Measurements from ENCODE around the gene NTM.

DNA sequence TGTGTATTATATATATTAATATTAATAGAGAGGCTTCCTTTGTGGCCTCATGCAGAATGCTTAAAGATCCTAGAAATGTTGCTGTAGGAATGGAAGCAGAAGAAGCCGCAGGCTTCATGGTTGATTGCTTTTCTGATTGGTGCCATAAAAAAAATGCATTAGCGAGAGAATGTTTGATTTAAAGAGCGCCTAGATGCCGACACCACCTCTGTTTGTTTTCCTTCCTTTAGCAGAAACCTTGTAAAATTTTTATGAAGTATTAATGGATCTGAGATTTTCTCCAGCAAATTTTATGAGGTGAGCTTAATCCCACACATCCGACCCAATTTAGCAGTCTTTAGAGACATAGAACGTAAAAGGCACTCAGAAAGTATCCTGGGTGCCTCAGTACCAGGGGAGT lies 587.5 kb downstream of the NTM start:
- TF ChIP-seq, protein P1, sequence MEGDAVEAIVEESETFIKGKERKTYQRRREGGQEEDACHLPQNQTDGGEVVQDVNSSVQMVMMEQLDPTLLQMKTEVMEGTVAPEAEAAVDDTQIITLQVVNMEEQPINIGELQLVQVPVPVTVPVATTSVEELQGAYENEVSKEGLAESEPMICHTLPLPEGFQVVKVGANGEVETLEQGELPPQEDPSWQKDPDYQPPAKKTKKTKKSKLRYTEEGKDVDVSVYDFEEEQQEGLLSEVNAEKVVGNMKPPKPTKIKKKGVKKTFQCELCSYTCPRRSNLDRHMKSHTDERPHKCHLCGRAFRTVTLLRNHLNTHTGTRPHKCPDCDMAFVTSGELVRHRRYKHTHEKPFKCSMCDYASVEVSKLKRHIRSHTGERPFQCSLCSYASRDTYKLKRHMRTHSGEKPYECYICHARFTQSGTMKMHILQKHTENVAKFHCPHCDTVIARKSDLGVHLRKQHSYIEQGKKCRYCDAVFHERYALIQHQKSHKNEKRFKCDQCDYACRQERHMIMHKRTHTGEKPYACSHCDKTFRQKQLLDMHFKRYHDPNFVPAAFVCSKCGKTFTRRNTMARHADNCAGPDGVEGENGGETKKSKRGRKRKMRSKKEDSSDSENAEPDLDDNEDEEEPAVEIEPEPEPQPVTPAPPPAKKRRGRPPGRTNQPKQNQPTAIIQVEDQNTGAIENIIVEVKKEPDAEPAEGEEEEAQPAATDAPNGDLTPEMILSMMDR (IDR thresholded peaks at IDR 0.05; ENCODE audit: low read length), result no peak
- no peak for TF ChIP-seq EZH2 (IDR thresholded peaks at IDR 0.05; ENCODE audit: borderline replicate concordance, low read length)

Measured in OCI-LY1 (cell line).